Heart left ventricle (tissue), 16 donors: ENCODE results near the gene AQP2. TPM values are rescaled to one million over a fixed set of nuclear protein-coding genes. Genes with fewer than 3 reads are reported as not detected.

Experiments
- ATAC-seq, 4 donors: fragments of 200-7000 bp; cut with Tn5 transposase; one replicate each; pipeline ENCODE4 v1.9.1; 2020 to 2022; ENCODE audit warnings: moderate library complexity in 4 of 4, mild to moderate bottlenecking in 3 of 4, moderate number of reproducible peaks in 1 of 4
- DNase-seq, 5 donors: peaks; one replicate each; pipeline ENCODE4 v3.0.0-alpha.2; 2020
- H3K27ac ChIP-seq, 12 donors: fragments of 200-600 bp; sonication (generic) in 4 of 12; one replicate each; pipeline versions ENCODE4 v1.5.0 to v1.8.0; 2016 to 2022; ENCODE audit warnings: mild to moderate bottlenecking in 2 of 12
- H3K27me3 ChIP-seq, 9 donors: fragments of 200-600 bp; sonication (generic) in 2 of 9; one replicate each; pipeline versions ENCODE4 v1.5.1 to v1.8.0; 2016 to 2022; ENCODE audit warnings: mild to moderate bottlenecking in 3 of 9
- H3K36me3 ChIP-seq, 9 donors: fragments of 200-600 bp; sonication (generic) in 2 of 9; one replicate each; pipeline versions ENCODE4 v1.5.0 to v1.8.0; 2018 to 2022; ENCODE audit warnings: mild to moderate bottlenecking in 2 of 9
- H3K4me1 ChIP-seq, 12 donors: fragments of 200-600 bp; sonication (generic) in 4 of 12; one replicate each; pipeline versions ENCODE4 v1.5.0 to v1.8.0; 2016 to 2022; ENCODE audit warnings: mild to moderate bottlenecking in 3 of 12
- H3K4me3 ChIP-seq, 12 donors: fragments of 200-600 bp; sonication (generic) in 4 of 12; one replicate each; pipeline versions ENCODE4 v1.5.0 to v1.8.0; 2017 to 2022; ENCODE audit warnings: mild to moderate bottlenecking in 9 of 12, moderate library complexity in 4 of 12
- H3K9me3 ChIP-seq, 12 donors: fragments of 200-600 bp; sonication (generic) in 4 of 12; one replicate each; pipeline versions ENCODE4 v1.5.0 to v1.8.0; 2016 to 2022; ENCODE audit warnings: mild to moderate bottlenecking in 1 of 12
- POLR2A ChIP-seq, 2 donors: fragments of 450-650 bp; IDR thresholded peaks; one replicate each; pipeline ENCODE4 v1.6.1; 2017; ENCODE audit warnings: antibody characterized with exemption in 2 of 2, mild to moderate bottlenecking in 2 of 2, moderate library complexity in 2 of 2
- WGBS, 4 donors: extraction: QIAGEN DNeasy Blood & Tissue Kit in 2 of 4; methylation state at CpG; one replicate each; pipeline versions ENCODE4 v1.1.5 to v1.1.7; 2013 to 2018; 5-methylcytosine and 5-hydroxymethylcytosine counted together
- intact Hi-C, 10 donors: fragments of 100-400 bp; cut with DNase I; formaldehyde crosslinking; loops; one replicate each; pipeline versions ENCODE4 v1.11.1 to v1.14.2; 2022
- polyA plus RNA-seq, 2 donors: library from polyadenylated mRNA; stranded (reverse); fragments of 200-250 nt; gene quantifications; one replicate each; pipeline ENCODE4 v1.2.3, GENCODE V29; 2013
- total RNA-seq, 9 donors: library from RNA; depleted of rRNA in 2 of 9; stranded (reverse); fragments of >200 nt in 2 of 9; fragmentation: NEBNext Ultra II Directional in 3 of 9; extraction: Animal tissue kit (Norgen Biotek cat#: 25700) in 3 of 9; gene quantifications; one replicate each; pipeline versions ENCODE4 v1.1.0 to v1.2.4, GENCODE V29; 2016 to 2023
- TF ChIP-seq, protein P1 (sequence below), 12 donors: fragments of 200-600 bp; sonication (generic) in 4 of 12; IDR thresholded peaks; one replicate each; pipeline versions ENCODE4 v1.5.0 to v1.8.0; 2018 to 2022; ENCODE audit warnings: antibody characterized with exemption in 12 of 12, mild to moderate bottlenecking in 5 of 12
- donor health status: ischemic (EF 13 %, LVEDD 7.1; RV severe dilation, severe dysfunction).
- donor health status: healthy with polysubstance abuse.
- donor health status: DM: no; HTN: yes; CAD: no.
- donor health status: DM: no; HTN: no; CAD: no.
- donor health status: ischemic (EF 25% LVEDD 6.9; RV normal size, moderate dysfunction).
- donor health status: ischemic (EF 25% LVEDD 5.7; RV mildly dilated, moderate dysfunction).
- donor health status: healthy.
- donor health status: DM: yes; HTN: yes; CAD: no.
- donor health status: ischemic (EF 35%, LVEDD 5.7; RV mildly dilated, moderate dysfunction).
- donor health status: nonischemic (EF 11% LVEDD 7.7; RV severe dilation, severe dysfunction).
- donor health status: DM: yes; HTN: yes; CAD: no.
- donor health status: PGD.
- donor health status: ischemic (EF 29% LVEDD 5.4; RV normal size, mild dysfunction).
- donor health status: nonischemic (EF 23%, LVEDD 6.1; RV moderate dilation, normal function).

Gene AQP2
- total and polyA plus RNA-seq, 11 donors, result not detected

DNA sequence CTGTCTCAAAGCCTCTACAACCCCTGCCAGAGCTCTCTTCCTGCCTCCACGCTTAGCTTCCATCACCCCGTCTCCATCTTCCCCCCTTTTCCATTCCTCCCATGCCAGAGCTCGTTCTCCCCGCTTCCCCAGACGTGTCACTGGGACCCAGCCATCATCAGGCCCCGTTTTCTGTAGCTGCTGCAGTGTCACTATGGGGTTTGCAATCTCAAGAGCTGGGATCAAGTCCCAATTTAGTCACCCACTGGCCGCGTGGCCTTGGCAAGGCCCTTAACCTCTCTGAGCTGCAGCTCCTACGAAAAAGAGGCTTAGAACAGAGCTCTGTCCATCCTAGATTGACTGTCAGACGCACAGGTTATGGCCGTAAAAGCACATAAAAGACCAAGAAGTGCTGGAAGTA is 45.9 kb upstream of the AQP2 start:
- TF ChIP-seq, protein P1, sequence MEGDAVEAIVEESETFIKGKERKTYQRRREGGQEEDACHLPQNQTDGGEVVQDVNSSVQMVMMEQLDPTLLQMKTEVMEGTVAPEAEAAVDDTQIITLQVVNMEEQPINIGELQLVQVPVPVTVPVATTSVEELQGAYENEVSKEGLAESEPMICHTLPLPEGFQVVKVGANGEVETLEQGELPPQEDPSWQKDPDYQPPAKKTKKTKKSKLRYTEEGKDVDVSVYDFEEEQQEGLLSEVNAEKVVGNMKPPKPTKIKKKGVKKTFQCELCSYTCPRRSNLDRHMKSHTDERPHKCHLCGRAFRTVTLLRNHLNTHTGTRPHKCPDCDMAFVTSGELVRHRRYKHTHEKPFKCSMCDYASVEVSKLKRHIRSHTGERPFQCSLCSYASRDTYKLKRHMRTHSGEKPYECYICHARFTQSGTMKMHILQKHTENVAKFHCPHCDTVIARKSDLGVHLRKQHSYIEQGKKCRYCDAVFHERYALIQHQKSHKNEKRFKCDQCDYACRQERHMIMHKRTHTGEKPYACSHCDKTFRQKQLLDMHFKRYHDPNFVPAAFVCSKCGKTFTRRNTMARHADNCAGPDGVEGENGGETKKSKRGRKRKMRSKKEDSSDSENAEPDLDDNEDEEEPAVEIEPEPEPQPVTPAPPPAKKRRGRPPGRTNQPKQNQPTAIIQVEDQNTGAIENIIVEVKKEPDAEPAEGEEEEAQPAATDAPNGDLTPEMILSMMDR (IDR thresholded peaks at IDR 0.05), result no peak
- no peak for TF ChIP-seq POLR2A (IDR thresholded peaks at IDR 0.05)
- Histone ChIP-seq H3K4me1 (peaks cover 0 to 14% (median 2%) of the 10 kb centered on the region in 12 donors), H3K27ac (peak overlapping the region in 4 of 12 donors; percentile 23 to 33 (median 26)), H3K9me3 (no peaks in the 10 kb centered on the region), H3K36me3 (no peaks in the 10 kb centered on the region), H3K4me3 (peak overlapping the region in 1 of 12 donors; percentile 53), H3K27me3 (peaks cover 0 to 22% (median 13%) of the 10 kb centered on the region in 9 donors)
- WGBS, 4 donors, result 82 to 84% (median 82%) methylated on average over 11 of the region's 11 CpGs
- no peak for ATAC-seq
- DNase-seq, result peak in 1 of 5 donors; percentile 23
- intact Hi-C loops, result no loop called here

DNA sequence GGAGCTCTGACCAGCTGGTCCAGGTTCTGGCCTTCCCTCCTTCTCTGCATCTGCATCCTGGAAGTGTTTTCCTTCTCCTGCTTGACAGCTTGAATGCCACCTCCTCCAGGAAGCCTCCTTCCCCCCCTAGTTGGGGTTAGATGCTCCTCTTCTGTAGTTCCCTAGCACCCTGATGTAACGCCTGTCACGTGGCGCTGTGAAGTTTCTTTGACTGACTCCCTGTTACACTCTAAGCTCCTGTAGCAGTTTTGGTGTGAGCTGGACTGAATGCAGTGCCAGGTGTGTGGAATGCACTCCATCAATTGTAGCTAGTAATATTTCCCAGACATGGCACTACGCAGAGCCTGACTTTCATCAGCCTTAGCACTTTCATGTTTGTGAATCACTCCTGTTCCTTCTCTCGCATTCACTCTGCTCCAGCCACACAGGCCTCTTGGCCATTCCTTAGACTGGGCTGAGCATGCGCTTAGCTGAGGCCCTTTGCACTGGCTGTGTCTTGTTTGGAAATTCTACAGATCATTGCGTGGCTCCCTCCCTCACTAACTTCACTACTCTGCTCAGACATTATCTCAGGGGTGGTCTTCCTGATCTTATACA is 44.7 kb upstream of the AQP2 start:
- peaks cover 0 to 14% (median 2%) of the 10 kb centered on the region in 12 donors for H3K4me1 ChIP-seq
- no peaks in the 10 kb centered on the region for H3K9me3 ChIP-seq
- H3K36me3 ChIP-seq, result no peaks in the 10 kb centered on the region
- DNase-seq (no peak), ATAC-seq (no peak)
- intact Hi-C loops, result no loop called here
- no peak overlapping the region for H3K27ac ChIP-seq
- H3K27me3 ChIP-seq, result peaks cover 0 to 21% (median 13%) of the 10 kb centered on the region in 9 donors
- no peak overlapping the region for H3K4me3 ChIP-seq
- WGBS, 4 donors, result 94 to 97% (median 96%) methylated on average over 7 of the region's 7 CpGs
- TF ChIP-seq, protein P1 (IDR thresholded peaks at IDR 0.05), result no peak
- TF ChIP-seq POLR2A (IDR thresholded peaks at IDR 0.05), result no peak

DNA sequence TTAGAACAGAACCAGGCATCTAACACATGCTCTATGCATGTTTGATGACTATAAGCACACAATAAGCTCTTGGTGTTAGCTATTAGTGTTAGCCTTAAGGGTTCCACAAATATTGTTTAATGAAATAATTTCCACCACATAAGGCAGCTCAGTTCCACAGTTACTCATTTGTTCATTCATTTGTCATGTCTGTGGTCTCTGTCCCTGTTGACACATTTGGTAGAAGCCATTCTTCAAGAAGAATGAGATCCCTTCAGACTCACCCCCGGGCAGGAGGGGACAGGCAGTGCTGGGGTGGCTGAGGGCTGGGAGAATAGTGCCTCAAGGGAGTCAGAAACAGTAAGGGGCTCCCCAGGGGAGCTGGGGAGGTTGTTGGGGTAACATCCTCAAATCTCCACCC is 43.2 kb upstream of the AQP2 start:
- WGBS, 4 donors, result 71 to 91% (median 72%) methylated on average over 1 of the region's 1 CpG
- Histone ChIP-seq H3K4me1 (peaks cover 0 to 14% (median 2%) of the 10 kb centered on the region in 12 donors), H3K27ac (no peak overlapping the region), H3K36me3 (no peaks in the 10 kb centered on the region), H3K9me3 (no peaks in the 10 kb centered on the region), H3K27me3 (peaks cover 0 to 21% (median 12%) of the 10 kb centered on the region in 9 donors), H3K4me3 (no peak overlapping the region)
- DNase-seq (peak in 1 of 5 donors; percentile 28), ATAC-seq (no peak)
- intact Hi-C loops, result no loop called here
- TF ChIP-seq, protein P1 (IDR thresholded peaks at IDR 0.05), result no peak

DNA sequence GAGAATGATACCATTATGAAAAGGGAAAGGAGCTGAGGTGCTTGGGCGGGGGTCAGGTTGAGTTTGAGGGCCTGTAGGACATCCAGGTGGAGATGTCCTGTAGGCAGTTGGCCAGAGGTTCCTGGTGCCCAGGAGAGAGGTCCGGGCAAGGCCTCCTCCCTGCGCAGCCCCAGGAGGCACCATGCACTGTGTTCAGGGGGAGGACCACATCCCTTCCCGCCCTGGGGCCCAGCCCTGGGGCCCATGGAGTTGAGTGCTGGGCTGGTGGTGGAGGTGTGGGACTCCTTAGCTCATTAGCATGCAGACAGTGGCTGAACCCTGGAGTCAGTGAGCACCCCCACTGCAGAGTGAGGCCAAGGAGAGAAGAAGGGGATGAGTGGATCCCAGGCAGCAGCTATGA is 41.2 kb upstream of the AQP2 start:
- TF ChIP-seq POLR2A (IDR thresholded peaks at IDR 0.05), result no peak
- TF ChIP-seq, protein P1 (IDR thresholded peaks at IDR 0.05), result no peak
- no peak for ATAC-seq
- 93 to 96% (median 94%) methylated on average over 4 of the region's 4 CpGs for WGBS, 4 donors
- Histone ChIP-seq H3K4me3 (no peak overlapping the region), H3K4me1 (peaks cover 0 to 7% (median 2%) of the 10 kb centered on the region in 12 donors), H3K27me3 (peaks cover 0 to 9% (median 0%) of the 10 kb centered on the region in 9 donors), H3K9me3 (no peaks in the 10 kb centered on the region), H3K27ac (no peak overlapping the region), H3K36me3 (no peaks in the 10 kb centered on the region)
- intact Hi-C loops, result no loop called here
- DNase-seq, result peak in 1 of 5 donors; percentile 44
